ENCODE measurements around the gene MRPL21. TPM values are rescaled to one million over a fixed set of nuclear protein-coding genes. Genes with fewer than 3 reads are reported as not detected.
A peak's percentile ranks its signal among the peaks of the same experiment; 100 is the strongest.

MRPL21 gene
- total and polyA plus RNA-seq, 2 of the 13 experiments (the other 11 are each of a cell fraction or from before 2014, with no cell fraction given), result 61.5 to 100 TPM

DNA sequence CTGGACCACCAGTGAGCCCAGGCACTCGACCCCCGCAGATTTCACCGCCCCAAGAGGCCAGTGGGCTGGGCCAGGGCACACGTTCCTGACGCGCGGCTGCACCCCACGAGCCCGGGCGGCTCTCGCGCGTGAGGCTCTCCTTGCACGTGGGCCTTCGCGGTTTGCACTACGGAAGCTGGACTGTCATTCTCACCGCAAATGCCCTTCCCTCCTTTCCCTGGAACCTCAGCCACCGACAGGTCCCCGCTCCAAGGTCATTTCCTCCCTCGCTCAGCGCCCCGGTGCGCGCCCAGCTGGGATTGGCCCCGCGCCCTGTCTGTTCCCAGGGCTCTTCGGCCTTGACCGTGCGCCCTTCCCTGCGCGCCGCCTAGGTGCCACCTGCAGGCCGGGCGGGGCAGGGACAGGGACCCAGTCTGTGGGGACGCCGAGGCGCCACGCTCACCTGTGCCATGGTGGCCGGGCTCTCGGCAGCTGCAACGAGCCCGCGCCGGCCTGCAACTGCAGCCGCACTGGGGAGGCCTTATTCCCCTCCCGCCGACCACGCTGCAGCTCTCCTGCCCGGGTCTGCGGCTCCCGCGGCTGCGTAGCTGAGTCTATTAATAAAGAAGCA lies 59.8 kb downstream of the MRPL21 start (continued):
- TF ChIP-seq ZNF335 (CRISPR knock-in tag; IDR thresholded peaks at IDR 0.05), result peak; percentile 78
- TF ChIP-seq KDM2A (CRISPR knock-in tag; IDR thresholded peaks at IDR 0.05; ENCODE audit: borderline replicate concordance, low read depth), result peak; percentile 94
- peak; percentile 64; the same call in 1 of the 2 replicates for TF ChIP-seq GLI4 (CRISPR knock-in tag; IDR thresholded peaks at IDR 0.05; ENCODE audit: borderline replicate concordance)
- TF ChIP-seq PHF5A (CRISPR knock-in tag; IDR thresholded peaks at IDR 0.05; ENCODE audit: low read depth, unreplicated experiment), result peak; percentile 46
- TF ChIP-seq, protein P1, sequence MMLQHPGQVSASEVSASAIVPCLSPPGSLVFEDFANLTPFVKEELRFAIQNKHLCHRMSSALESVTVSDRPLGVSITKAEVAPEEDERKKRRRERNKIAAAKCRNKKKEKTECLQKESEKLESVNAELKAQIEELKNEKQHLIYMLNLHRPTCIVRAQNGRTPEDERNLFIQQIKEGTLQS (CRISPR knock-in tag; IDR thresholded peaks at IDR 0.05), result peak; percentile 67
- TF ChIP-seq, protein P2, sequence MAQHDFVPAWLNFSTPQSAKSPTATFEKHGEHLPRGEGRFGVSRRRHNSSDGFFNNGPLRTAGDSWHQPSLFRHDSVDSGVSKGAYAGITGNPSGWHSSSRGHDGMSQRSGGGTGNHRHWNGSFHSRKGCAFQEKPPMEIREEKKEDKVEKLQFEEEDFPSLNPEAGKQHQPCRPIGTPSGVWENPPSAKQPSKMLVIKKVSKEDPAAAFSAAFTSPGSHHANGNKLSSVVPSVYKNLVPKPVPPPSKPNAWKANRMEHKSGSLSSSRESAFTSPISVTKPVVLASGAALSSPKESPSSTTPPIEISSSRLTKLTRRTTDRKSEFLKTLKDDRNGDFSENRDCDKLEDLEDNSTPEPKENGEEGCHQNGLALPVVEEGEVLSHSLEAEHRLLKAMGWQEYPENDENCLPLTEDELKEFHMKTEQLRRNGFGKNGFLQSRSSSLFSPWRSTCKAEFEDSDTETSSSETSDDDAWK (CRISPR knock-in tag; IDR thresholded peaks at IDR 0.05), result no peak
- TF ChIP-seq ZNF18 (CRISPR knock-in tag; IDR thresholded peaks at IDR 0.05; ENCODE audit: insufficient replicate concordance), result peak; percentile 83
- TF ChIP-seq JDP2 (CRISPR knock-in tag; IDR thresholded peaks at IDR 0.05; ENCODE audit: borderline replicate concordance), result no peak
- TF ChIP-seq AKAP8 (CRISPR knock-in tag; IDR thresholded peaks at IDR 0.05), result no peak
- peak; percentile 77; the same call in 1 of the 2 replicates for TF ChIP-seq ZNF318 (CRISPR knock-in tag; IDR thresholded peaks at IDR 0.05)
- peak; percentile 52 for TF ChIP-seq ZNF883 (CRISPR knock-in tag; IDR thresholded peaks at IDR 0.05; ENCODE audit: not compliant biosample characterization)
- TF ChIP-seq YY1 (IDR thresholded peaks at IDR 0.05; ENCODE audit: insufficient read depth, insufficient replicate concordance, low read depth, low read length), result peak; percentile 39

Data from HepG2 (cell line).